HG02938 (cell line): ENCODE data around the gene GAK.

Source experiments
- ATAC-seq: cut with Tn5 transposase; IDR thresholded peaks from one replicate; pipeline ENCODE4 v1.9.1; 2021; ENCODE audit warnings: mild to moderate bottlenecking, moderate library complexity; ENCODE audit not compliant: unreplicated experiment

Gene GAK

DNA sequence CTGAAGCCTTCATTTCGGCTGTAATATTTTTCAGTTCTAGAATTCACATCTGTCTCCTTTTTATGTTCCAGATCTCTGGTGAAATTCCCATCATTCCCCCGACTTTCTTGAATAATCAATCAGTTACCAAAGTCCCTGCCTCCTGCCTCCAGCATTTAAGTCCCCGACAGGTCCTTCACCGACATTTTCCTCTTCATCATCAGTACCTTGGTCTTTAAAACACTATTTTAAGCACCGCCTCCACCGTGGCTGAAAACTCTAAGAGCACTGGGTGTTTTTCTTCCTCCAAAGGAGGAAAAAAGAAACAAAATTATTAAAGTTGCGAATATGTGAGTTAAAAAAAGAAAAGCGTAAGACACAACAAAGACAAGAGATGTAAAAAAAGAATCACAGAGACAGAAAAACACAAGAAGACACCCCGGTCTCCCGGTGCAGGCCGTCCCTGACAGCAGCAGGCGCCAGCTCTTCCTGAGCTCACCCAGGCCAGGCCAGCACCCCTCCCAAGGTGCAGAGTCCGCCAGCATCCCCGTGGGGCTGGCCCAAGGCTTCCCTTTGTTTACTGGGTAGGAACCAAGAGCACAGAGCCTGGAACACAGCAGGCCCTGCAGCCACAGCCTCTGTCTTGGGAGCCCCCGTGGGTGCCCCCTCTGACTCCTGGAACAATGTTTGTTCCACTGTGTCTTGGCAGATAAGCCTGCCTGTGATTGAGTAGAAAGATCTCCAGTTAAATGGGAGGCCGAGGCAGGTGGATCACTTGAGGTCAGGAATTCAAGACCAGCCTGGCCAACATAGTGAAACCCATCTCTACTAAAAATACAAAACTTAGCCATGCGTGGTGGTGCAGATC lies 56.9 kb downstream of the GAK start:
- ATAC-seq: no peak

DNA sequence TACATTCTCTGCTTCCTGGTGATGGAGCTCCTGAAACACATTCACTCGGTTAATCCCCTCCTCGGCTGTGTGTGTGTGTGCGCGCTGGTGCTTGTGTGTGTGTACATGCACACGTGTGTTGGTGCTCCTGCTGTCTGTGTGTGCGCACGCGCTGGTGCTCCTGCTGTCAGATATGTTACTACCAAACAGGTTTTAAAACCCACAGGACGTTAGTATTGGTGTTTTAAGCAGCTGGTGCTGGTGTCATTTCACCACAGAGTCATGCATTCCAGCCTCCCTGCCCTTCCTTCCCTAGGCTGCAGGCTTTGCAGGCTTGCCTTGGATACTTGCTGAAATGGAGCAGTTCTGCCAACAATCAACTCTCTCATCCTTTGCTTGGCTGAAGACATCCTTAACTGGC lies 58.1 kb downstream of the GAK start:
- ATAC-seq: no peak

DNA sequence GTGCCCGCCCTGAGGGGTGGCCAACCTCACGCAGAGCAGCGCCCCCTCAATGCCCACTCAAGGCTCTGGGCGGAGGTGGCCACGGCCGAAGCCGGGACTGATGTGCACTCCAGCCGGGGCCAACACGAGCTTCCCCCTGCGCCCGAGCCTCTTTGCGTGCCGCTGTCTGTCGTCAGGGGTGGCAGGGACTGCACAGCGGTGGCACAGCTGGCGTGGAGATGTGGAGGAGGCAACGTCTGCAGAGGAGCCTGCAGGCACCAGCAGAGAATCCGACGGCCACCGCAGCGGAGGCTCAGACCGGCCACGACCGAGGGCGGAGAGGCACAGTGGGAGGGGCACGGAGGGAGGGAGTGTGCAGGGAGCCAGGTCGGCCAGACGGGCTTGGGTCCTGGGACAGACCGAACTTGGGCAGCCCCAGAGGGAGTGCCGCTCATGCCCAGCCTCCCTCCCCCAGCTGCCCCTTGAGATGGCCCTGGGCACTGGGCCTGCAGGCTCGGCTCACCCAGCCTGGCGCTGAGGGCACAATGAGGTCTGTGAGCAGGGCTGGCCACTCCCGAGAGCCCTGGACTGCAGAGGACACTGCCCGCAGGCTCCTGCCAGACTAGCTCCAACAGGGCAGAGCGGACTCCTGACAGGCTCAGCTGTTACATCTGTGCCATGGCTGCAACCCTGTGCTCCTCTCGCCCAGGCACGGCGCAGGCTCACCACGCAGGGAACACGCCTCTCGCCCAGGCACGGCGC lies 59.7 kb downstream of the GAK start:
- no peak for ATAC-seq

DNA sequence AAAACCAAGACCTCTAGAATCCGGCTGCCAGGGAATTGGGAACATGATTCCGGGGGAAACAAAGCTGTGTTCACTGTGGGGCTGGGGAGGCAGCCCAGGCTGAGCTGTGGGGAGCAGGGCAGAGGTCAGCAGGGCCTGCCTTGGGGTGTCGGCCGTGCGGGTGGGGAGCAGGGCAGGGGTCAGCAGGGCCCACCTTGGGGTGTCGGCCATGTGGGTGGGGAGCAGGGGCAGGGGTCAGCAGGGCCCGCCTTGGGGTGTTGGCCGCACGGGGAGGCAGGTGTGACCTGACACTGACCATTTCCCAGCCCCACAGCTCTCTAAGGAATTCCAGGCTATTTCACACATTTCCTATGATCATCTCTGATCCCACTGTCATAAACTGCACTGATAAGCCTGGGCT lies 60.6 kb downstream of the GAK start:
- ATAC-seq: no peak

DNA sequence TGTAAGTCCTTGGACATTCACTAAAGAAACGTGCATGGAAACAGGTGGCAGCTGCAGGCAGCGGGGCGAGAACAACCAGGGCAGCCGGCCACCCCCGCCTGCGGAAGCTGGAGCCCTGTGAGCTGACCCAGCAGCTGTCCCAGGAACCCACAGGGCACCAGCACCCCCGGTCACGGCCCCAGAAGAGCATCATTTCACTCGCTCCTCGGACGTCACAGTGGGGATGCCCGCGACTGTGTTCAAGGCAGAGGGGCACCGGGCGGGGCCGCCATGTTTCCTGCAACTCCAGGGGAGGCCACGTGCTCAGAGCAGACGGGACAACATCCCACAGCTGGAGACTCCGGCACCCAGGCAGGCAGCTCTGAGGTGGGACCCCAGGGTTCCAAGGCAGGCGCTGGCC lies 61.2 kb downstream of the GAK start:
- ATAC-seq: no peak

DNA sequence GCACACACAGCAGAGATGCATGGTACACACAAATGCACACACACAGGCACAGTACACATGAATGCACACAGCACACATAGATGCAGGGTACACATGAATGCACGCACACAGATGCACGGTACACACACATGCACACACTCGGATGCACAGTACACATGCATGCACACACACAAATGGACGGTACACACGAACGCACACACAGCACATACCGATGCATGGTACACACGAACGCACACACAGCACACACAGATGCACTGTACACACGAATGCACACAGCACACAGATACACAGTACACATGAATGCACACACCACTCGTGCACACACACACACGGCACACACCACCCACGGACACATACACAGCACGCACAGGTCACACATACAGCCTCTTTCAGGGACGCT lies 62.3 kb downstream of the GAK start:
- ATAC-seq: no peak

DNA sequence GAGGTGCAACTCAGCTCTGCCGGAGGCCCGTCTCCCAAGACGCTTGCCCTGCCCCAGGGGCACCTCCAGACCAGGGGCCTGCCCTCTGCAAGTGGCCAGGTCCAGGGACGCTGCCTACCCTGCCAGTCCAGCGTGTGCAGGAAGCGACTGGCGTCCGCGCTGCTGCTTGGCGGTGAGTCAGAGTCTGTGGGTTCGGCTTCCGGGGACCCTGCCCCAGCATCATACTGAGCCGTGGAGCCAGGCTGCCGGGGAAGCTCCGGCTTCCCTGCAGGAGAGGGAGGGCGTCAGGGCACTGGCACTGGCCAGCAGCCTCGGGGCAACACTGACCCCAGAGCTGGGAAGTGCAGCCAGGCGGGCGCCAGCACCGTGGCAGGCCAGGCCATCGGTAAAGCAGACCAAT lies 63.7 kb downstream of the GAK start:
- no peak for ATAC-seq

DNA sequence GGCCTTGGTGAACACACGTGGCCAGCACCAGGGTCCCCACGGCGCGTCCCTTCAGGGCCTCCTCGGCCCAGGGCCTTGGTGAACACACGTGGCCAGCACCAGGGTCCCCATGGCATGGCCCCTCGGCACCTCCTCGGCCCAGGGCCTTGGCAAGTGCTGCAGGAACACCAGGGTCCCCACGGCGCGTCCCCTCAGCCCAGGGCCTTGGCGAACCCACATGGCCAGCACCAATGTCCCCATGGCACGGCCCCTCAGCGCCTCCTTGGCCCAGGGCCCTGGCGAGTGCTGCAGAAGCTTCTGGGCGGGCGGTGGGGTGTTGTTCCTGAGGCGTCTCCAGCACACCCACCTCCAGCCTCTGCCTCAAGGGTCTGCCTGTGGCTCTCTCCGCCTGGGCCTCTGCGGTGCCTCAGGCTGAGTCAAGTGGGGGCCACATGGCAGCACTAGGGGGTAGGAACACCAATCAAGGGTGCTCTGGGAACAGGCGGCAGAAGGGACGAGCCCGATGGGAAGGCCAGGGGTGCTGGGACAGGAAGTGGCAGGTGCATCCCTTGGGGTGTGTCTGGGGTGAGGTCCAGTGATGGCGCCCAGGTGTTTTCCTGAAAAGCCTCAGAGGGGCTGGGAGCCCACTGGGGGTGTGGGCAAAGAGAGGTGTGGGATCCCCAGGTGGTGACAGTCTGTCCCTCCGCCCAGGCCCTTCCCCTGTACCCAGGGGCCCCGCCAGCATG lies 64.4 kb downstream of the GAK start:
- ATAC-seq: no peak

DNA sequence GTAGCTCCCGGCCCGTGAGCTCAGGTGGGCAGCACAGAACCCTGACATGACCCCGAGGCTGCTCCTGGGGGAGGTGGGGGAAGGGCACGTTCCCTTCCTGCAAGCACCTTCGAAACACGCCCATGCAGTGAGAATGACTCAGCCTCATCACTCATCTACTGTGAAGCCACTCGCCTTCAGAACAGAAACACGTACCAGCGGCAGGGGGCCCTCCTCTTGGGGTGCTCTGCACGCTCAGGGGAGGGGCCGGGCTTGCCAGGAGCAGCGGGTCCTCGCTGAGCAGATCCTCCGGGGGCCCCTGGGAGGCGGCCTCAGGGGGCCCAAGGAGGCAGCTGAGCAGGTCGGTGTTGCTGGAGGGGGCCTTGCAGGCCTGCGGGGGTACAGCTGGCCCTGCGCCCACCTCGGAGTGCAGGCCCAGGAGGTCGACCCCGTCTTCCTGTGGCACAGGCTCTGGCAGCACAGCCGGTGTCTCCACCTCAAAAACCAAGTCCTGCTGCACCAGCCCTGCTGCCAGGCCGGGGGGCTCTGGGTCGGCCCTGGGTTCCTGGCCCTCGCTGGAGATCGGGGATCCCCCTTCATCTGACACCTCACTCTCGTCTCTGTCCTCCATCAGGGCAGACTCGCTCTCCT lies 65.2 kb downstream of the GAK start:
- ATAC-seq: no peak

DNA sequence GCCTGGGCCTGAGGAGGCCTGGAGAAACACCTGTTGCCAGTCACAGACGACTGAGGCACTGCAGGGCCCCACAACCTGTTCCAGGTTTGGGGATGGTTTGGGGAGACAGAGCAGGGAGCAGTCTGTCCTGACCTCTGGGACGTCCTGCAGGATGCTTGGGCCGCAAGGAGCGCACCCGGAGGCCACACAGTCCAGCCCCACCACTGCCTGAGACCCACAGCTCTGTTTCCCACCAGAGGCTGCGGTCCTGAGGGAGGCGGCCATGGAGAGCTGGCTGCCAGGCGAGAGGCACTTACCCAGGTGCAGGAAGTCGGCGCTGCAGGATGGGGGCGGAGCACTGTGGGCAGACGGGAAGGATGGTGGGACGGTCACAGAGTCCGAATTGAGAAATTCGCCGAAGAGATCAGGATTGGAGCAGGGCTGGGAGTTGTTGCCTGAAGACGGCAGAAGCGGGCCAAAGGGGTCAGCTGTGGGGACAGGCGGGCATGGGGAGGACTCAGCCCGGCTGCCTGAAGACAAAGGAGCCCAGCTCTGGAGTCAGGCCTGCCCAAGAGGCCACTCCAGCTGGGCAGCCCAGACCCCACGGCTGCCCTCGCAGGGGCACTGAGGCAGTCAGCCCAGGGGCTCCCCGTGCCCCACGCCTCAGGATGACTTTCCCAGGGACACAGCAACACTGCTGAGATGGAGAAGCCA lies 65.9 kb downstream of the GAK start:
- ATAC-seq: no peak

DNA sequence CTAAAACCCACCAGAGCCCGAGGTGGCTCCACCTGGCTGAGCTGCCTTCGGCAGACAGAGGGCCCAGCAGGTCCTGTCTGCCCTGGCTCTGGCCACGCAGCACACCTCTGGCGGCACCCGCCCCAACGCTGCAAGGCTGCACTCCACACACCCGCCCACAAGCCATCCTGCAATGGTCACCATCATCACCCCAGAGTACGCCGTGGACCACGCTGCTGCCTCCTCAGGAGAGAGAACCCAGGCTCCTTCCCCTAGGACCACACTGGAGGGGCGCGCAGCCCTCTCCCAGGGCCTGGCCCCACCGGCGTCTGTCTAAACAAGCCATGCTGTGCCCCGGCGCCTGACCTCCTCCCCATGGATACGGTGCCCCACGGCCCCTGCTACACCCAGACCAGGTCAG lies 66.5 kb downstream of the GAK start:
- no peak for ATAC-seq

DNA sequence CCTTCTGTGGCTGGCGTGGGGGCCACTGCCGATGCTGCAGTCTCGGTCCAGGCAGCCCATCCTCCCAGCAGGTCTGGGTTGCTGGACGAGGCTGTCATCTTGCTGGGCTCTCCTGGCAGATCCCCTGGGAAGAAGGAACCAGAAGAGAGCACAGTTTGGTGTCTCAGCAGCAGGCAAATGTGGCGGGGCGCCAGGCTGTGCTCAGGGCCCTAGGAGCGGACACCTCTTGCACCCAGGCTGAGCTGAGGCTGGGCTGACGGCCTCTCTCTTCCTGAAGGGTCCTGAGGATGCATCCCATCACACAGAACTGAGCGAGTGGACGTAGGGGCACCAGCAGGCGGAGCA lies 67.0 kb downstream of the GAK start:
- no peak for ATAC-seq

DNA sequence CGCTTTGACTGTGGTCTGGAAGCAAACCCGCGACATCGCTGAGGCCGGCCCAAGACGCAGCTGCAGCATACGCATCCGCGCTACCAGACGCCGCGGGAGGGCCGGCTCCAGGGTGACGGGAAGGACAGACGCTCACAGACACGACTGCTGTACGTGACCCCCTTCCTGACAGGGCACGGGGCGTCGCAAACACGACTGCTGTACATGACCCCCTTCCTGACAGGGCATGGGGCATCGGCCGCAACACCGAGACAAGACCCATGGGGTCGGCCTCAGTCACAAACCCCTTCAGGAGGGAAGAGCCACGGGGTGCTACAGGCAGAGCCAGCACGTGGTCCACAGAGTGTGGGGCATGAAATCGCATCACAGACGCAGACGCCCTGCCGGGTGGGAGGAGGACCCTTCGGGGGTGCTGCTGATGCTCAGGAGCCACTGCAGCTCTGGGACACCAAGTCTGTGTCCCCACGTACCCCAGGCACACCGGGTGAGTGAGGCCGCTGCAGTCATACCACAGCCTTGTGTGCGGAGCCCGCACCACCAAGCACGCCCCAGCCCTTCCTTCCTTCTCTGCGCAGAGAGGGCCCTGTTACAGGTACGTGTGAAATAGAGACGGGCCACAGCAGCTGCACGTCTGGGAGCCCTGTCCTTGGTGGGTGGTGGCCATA lies 67.5 kb downstream of the GAK start:
- ATAC-seq: no peak

DNA sequence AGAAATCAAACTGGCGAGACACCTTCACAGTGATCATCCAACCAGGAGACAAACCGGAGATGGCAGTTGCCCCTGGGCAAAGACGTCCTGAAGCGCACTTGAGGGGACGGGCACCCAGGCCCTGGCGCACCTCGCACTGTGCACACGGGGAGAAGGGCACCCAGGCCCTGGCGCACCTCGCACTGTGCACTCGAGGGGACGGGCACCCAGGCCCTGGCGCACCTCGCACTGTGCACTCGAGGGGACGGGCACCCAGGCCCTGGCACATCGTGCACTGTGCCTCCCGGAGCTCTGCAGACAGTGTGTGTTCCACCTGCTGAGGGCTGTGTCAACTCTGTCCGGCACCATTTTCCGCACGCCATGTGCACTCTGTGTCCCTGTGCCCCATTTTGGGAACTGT lies 71.6 kb downstream of the GAK start:
- ATAC-seq: no peak

DNA sequence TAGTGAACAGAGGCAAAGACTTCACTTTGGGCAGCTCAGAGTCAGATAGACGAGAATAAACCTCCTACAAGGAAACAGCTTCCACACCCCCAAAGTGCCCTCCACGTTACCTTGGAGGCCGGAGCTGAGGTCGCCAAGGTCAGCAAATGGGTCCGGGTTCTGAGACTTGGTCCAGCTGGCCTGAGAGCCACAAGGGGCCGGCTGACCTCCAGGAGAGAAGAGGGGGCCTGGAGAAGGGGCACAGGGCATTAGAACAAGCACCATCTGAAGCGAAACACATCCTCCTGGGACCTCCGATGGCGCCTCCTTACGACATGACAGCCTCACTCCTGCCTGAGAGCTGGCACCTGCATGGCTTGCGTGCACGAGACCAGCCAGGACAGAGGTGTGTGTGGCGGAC lies 72.6 kb downstream of the GAK start:
- ATAC-seq: no peak

DNA sequence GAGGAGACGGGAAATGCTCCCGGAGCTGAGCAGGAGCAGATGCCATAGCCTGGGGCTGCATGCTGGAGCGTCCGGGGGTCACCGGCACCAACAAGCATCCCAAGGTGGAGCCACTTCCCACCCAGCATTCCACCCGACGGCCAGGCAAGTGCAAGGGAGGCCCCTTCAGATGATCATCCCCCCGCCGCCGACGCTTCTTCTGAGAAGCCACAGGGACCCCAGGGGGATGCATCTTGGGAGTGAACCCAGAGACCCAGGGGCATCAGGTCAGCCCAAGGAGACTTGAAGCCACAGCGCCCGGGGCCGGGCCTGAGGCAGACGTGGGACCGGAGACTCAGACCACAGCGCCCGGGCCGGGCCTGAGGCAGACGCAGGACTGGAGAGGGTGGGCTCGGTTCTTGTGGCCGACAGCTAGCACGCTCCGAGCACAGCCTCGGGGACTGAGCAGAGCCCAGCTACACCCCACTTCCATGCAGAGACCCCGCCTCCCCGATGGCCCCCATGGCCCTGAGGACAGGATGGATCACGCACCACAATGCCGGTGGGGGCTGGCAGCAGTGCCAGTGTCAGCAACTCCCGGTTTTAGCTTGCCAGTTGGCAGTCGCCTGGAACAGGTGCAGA lies 73.2 kb downstream of the GAK start:
- ATAC-seq: no peak

DNA sequence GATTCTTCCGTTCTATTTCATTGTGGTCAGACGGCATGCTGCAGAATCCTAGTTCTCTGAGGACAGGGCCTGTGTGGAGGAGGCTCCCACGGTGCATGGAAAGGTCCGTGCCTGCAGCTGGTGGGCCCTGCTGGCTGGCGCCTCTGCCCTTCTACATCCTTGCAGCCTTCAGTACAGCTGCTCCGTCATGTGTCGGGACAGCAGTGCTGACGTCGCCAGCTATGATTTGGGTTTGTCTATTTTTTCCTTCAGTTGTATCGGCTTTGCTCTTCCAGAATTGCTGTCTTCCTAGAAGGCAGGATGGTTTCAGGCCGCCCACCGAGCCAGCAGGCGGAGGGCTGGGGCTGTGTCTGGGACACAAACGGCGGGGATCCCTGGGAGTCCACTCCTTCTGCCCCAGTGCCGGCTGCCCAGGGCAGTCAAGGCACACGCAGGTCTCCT lies 74.1 kb downstream of the GAK start:
- no peak for ATAC-seq

DNA sequence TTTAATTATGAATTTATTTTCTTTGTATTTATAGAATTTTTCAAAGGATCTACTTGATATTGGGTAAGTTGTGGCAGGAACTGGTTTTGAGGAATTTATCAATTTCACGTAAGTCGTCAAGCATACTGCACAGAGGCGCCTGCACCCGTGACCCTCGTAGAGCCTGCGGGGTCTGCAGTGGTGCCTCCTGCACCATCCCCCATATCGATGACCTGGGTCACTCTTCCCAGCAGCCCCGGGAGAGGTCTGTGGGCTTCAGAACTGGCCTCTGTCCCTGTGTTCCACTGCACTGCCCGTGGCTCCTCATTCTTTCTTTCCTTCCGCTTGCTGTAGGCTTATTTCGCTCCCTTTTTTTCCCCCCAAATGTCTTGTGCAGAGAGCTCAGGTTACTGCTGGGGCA lies 74.7 kb downstream of the GAK start:
- no peak for ATAC-seq

DNA sequence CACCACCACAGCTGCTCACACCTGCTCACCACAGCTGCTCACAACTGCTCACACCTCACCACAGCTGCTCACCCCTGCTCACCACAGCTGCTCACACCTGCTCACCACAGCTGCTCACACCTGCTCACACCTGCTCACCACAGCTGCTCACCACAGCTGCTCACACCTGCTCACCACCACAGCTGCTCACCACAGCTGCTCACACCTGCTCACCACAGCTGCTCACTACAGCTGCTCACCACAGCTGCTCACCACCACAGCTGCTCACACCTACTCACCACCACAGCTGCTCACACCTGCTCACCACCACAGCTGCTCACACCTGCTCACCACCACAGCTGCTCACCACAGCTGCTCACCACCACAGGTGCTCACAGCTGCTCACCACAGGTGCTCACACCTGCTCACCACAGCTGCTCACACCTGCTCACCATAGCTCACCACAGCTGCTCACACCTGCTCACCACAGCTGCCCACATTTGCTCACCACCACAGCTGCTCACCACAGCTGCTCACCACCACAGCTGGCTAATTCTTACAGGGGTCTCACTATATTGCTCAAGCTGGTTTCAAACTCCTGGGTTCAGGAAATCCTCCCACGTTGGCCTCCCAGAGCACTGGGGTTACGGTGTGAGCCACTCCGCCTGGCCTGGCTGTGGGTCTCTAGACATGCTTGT lies 75.8 kb downstream of the GAK start:
- no peak for ATAC-seq
